K562 (cell line): ENCODE results near the gene ST6GALNAC2. TPM values are rescaled to one million over a fixed set of nuclear protein-coding genes. Genes with fewer than 3 reads are reported as not detected.

Source experiments
- ATAC-seq: fragments of 200-7000 bp; cut with Tn5 transposase; 3 replicates; pipeline ENCODE4 v1.9.1; 2020; ENCODE audit warnings: moderate library complexity
- BruUV-seq: library from RNA; stranded (reverse); fragments of 400-500 nt; replicated peaks from 2 replicates; lab custom pipeline; 2021; lab: Mats Ljungman, UMichigan
- CTCF ChIA-PET: fragments of 300-600 bp; formaldehyde crosslinking; extraction: SDS; loops from one replicate; lab custom pipeline; 2021; ENCODE audit warnings: low intra/inter-chr PET ratio; lab: Yijun Ruan, JAX
- POLR2A ChIA-PET: fragments of 300-600, 350-650 bp; sonication (Branson Sonifier 250); formaldehyde crosslinking; extraction: SDS; loops from one replicate; lab custom pipeline; 2021; ENCODE audit warnings: antibody characterized with exemption, inconsistent platforms; lab: Yijun Ruan, JAX
- DNase-seq, 4 experiments: peaks; one replicate each; pipeline versions ENCODE4 v3.0.0 to v3.0.0-alpha.2; 2011 to 2018; ENCODE audit warnings: low spot score in 3 of 4, mixed read lengths in 3 of 4; ENCODE audit errors: extremely low read depth in 1 of 4
- FAIRE-seq: peaks from 2 replicates; lab custom pipeline; 2011; peaks lifted over from hg19 to GRCh38; lab: Jason Lieb, UNC
- H2AFZ ChIP-seq: 2 replicates; pipeline ENCODE4 v1.6.0; 2011; ENCODE audit warnings: low read depth, low read length, control low read depth, inconsistent platforms
- H3K27ac ChIP-seq: fragments of 200-600 bp; 3 replicates; pipeline ENCODE4 v1.8.0; 2011; ENCODE audit warnings: low read depth, mild to moderate bottlenecking, control low read depth, inconsistent platforms, low read length, moderate library complexity, mixed read lengths; ENCODE audit errors: extremely low read depth
- H3K27me3 ChIP-seq, 2 experiments: fragments of 300-600 bp in 1 of 2; 2 replicates in 1 of 2; 3 replicates in 1 of 2; pipeline versions ENCODE4 v1.6.0 to v1.8.0; 2011; ENCODE audit warnings: inconsistent platforms in 2 of 2, low read length in 2 of 2, mild to moderate bottlenecking in 1 of 2, mixed read lengths in 1 of 2, moderate library complexity in 1 of 2; ENCODE audit not compliant: control insufficient read depth in 2 of 2, insufficient read depth in 2 of 2
- H3K36me3 ChIP-seq: fragments of 300-600 bp; 3 replicates; pipeline ENCODE4 v1.8.0; 2011; ENCODE audit warnings: mild to moderate bottlenecking, low read length, inconsistent platforms; ENCODE audit not compliant: control insufficient read depth, insufficient read depth
- H3K4me1 ChIP-seq, 2 experiments: fragments of 200-600 bp in 1 of 2; replicated peaks in 1 of 2; 2 replicates in 1 of 2; 3 replicates in 1 of 2; pipeline versions ENCODE4 v1.5.1 to v1.8.0; 2011; ENCODE audit warnings: inconsistent platforms in 2 of 2, low read length in 2 of 2, mild to moderate bottlenecking in 1 of 2, mixed read lengths in 1 of 2, moderate library complexity in 1 of 2; ENCODE audit not compliant: control insufficient read depth in 2 of 2, insufficient read depth in 2 of 2
- H3K4me2 ChIP-seq: 2 replicates; pipeline ENCODE4 v1.6.1; 2011; ENCODE audit warnings: low read length, control low read depth, inconsistent platforms, mixed read lengths; ENCODE audit not compliant: insufficient read depth
- H3K4me3 ChIP-seq: fragments of 200-600 bp; sonication (generic), shearing (Covaris generic); 2 replicates; pipeline ENCODE4 v1.5.1; 2016; ENCODE audit warnings: control low read depth, inconsistent platforms
- H3K79me2 ChIP-seq: fragments of 200-600 bp; 3 replicates; pipeline ENCODE4 v1.8.0; 2011; ENCODE audit warnings: low read length, inconsistent platforms; ENCODE audit not compliant: control insufficient read depth, insufficient read depth
- H3K9ac ChIP-seq, 2 experiments: 2 replicates each; pipeline versions ENCODE4 v1.6.0 to v1.6.1; 2011; ENCODE audit warnings: low read depth in 2 of 2, low read length in 2 of 2, control low read depth in 1 of 2, inconsistent platforms in 1 of 2, mild to moderate bottlenecking in 1 of 2, mixed read lengths in 1 of 2; ENCODE audit not compliant: insufficient read depth in 1 of 2
- H3K9me1 ChIP-seq: one replicate; pipeline ENCODE4 v1.6.0; 2011; ENCODE audit warnings: inconsistent platforms, mild to moderate bottlenecking, low read length, moderate library complexity; ENCODE audit not compliant: control insufficient read depth, insufficient read depth
- H3K9me3 ChIP-seq: replicated peaks from 2 replicates; pipeline ENCODE4 v1.5.1; 2011; ENCODE audit warnings: low read depth, low read length, inconsistent platforms; ENCODE audit not compliant: control insufficient read depth, insufficient read depth
- H4K20me1 ChIP-seq: replicated peaks from 2 replicates; pipeline ENCODE4 v1.6.1; 2011; ENCODE audit warnings: low read length, inconsistent platforms, mixed read lengths; ENCODE audit not compliant: control insufficient read depth, insufficient read depth
- CHD2 ChIP-seq: IDR thresholded peaks from 2 replicates; pipeline ENCODE4 v1.6.1; 2011; ENCODE audit warnings: low read depth, low read length
- FOXM1 ChIP-seq, 2 experiments: fragments of 450-650 bp in 1 of 2; sonication (generic) in 1 of 2; formaldehyde crosslinking in 1 of 2; IDR thresholded peaks; 2 replicates each; pipeline versions ENCODE4 v1.6.1 to v1.9.0; 2017 to 2022; ENCODE audit warnings: low read depth in 2 of 2, mild to moderate bottlenecking in 2 of 2, missing genetic modification reagents in 1 of 2, moderate library complexity in 1 of 2
- GATA2 ChIP-seq: sonication (generic); formaldehyde crosslinking; IDR thresholded peaks from 2 replicates; pipeline ENCODE4 v1.4.0; 2020; ENCODE audit warnings: mild to moderate bottlenecking, missing genetic modification reagents
- RBM14 ChIP-seq: fragments of 200-400 bp; formaldehyde crosslinking; IDR thresholded peaks from 2 replicates; pipeline ENCODE4 v1.6.1; 2018; ENCODE audit warnings: low read depth, mild to moderate bottlenecking, low read length, moderate library complexity, borderline replicate concordance; ENCODE audit not compliant: insufficient read depth
- RFX1 ChIP-seq: fragments of 450-650 bp; IDR thresholded peaks from 2 replicates; pipeline ENCODE4 v1.6.1; 2016; ENCODE audit warnings: mild to moderate bottlenecking, moderate library complexity
- SLC30A9 ChIP-seq: fragments of 250-450 bp; sonication (Bioruptor Pico); IDR thresholded peaks from 2 replicates; pipeline ENCODE4 v1.8.0; 2022; ENCODE audit warnings: mild to moderate bottlenecking, moderate library complexity
- SMAD3 ChIP-seq: fragments of 450-650 bp; formaldehyde crosslinking; conservative IDR thresholded peaks from 2 replicates; pipeline ENCODE4 v1.4.0; 2020; ENCODE audit warnings: mild to moderate bottlenecking
- SMARCC2 ChIP-seq: fragments of 450-650 bp; IDR thresholded peaks from 2 replicates; pipeline ENCODE4 v1.6.1; 2017; ENCODE audit warnings: antibody characterized with exemption, moderate library complexity, mild to moderate bottlenecking, low read depth
- TCF3 ChIP-seq: sonication (generic); formaldehyde crosslinking; IDR thresholded peaks from 2 replicates; pipeline ENCODE4 v1.4.0; 2020; ENCODE audit warnings: mild to moderate bottlenecking, missing genetic modification reagents
- XRCC5 ChIP-seq: fragments of 200-400 bp; formaldehyde crosslinking; IDR thresholded peaks from 2 replicates; pipeline ENCODE4 v1.6.1; 2017; ENCODE audit warnings: low read depth, mild to moderate bottlenecking, low read length
- ZC3H8 ChIP-seq: fragments of 450-650 bp; IDR thresholded peaks from 2 replicates; pipeline ENCODE4 v1.6.1; 2017
- ZKSCAN8 ChIP-seq: fragments of 200-800 bp; sonication (Bioruptor generic); IDR thresholded peaks from 2 replicates; pipeline ENCODE4 v1.6.1; 2016; ENCODE audit warnings: missing genetic modification characterization, missing compliant biosample characterization
- ZNF121 ChIP-seq: sonication (generic); formaldehyde crosslinking; conservative IDR thresholded peaks from 2 replicates; pipeline ENCODE4 v1.8.0; 2022; ENCODE audit warnings: missing genetic modification reagents
- ZNF316 ChIP-seq: fragments of 450-650 bp; IDR thresholded peaks from 2 replicates; pipeline ENCODE4 v1.6.1; 2016
- WGBS: fragments of 100-300 bp; shearing (Covaris generic); methylation state at CpG from one replicate; pipeline ENCODE4 v1.1.6; 2016; ENCODE audit warnings: low coverage, mixed read lengths; ENCODE audit not compliant: insufficient coverage; ENCODE audit errors: missing lambda C conversion rate; 5-methylcytosine and 5-hydroxymethylcytosine counted together
- in situ Hi-C: fragments of 300-500 bp; cut with MboI; formaldehyde crosslinking; loops from 4 replicates; pipeline ENCODE4 v1.15.0; 2018; ENCODE audit warnings: inconsistent platforms, mixed read lengths
- intact Hi-C: fragments of 100-400 bp; cut with micrococcal nuclease; formaldehyde crosslinking; loops from 2 replicates; pipeline ENCODE4 v1.14.2; 2022
- polyA plus RNA-seq, 8 experiments: library from polyadenylated mRNA; depleted of rRNA in 4 of 8; stranded (reverse) in 5 of 8; unstranded in 3 of 8; fragments of >200 nt; fragmentation: Nextera tagmentation in 2 of 8; fragmentation: Illumina TruSeq in 1 of 8; extraction: Ambion mirVana in 2 of 8; extraction: Trizol in 1 of 8; gene quantifications; 2 replicates each; pipeline versions ENCODE4 v1.2.1 to v1.2.3, GENCODE V29; 2011 to 2014; ENCODE audit warnings: inconsistent platforms in 1 of 8, missing spikeins in 1 of 8
- total RNA-seq, 7 experiments: library from RNA; depleted of rRNA in 6 of 7; stranded (reverse); fragments of >200 nt in 6 of 7; fragmentation: Illumina TruSeq in 2 of 7; extraction: Trizol in 2 of 7; gene quantifications; 2 replicates each; pipeline versions ENCODE4 v1.2.1 to v1.2.3, GENCODE V29; 2011 to 2021; ENCODE audit warnings: low replicate concordance in 1 of 7
- TF ChIP-seq, protein P1 (sequence below): fragments of 250-450 bp; sonication (Bioruptor Pico); IDR thresholded peaks from 2 replicates; pipeline ENCODE4 v1.6.1; 2021; ENCODE audit warnings: mild to moderate bottlenecking

ST6GALNAC2 gene
- total and polyA plus RNA-seq, 9 of the 15 experiments (the other 6 are each of a cell fraction or from before 2014, with no cell fraction given): 0.18 TPM; not detected in 8

DNA sequence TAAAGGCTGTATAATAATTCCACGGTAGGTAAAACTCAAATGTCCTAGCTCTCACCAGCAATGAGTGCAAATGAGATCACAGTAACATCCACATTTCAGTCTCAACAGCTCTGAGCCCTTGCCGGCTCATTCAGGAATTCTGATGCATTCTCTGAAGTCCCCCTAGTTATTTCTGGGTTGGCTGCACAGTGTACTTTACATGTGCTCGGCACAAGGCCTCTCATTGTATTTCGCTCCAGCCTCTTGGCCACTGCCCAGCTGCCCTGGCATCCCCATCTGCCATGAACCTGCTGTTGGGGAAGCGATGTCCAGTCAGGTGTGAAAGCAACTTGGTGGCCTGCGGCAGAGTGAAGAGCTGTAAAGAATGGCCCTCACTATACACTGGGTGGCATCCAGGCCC is 31.5 kb downstream of the ST6GALNAC2 start:
- BruUV-seq: no TSS peak
- Histone ChIP-seq H3K9me1 (no peaks in the 10 kb centered on the region), H4K20me1 (no peaks in the 10 kb centered on the region), H3K9me3 (no peaks in the 10 kb centered on the region), H3K4me3 (no peak overlapping the region), H3K4me1 (peaks cover 8 to 10% of the 10 kb centered on the region in 2 experiments), H2AFZ (no peak overlapping the region), H3K9ac (peak overlapping the region in 1 of 2 experiments; percentile 77; a peak in 1 of 4 replicates), H3K4me2 (no peak overlapping the region), H3K27ac (no peak overlapping the region), H3K79me2 (peaks cover 29% of the 10 kb centered on the region), H3K36me3 (peaks cover 11% of the 10 kb centered on the region), H3K27me3 (no peaks in the 10 kb centered on the region)
- intact Hi-C loops: no loop called here
- ChIA-PET CTCF (no interaction called here), POLR2A (interaction anchor here (0.6 kb wide), 1 partner anchor 18 kb away, joined by 3 read pairs; no protein-coding TSS in a partner anchor)
- 68% methylated on average over 6 of the region's 6 CpGs for WGBS
- TF ChIP-seq ZKSCAN8 (no peak), RBM14 (no peak), ZNF121 (CRISPR knock-in tag) (no peak), TCF3 (no peak), GATA2 (no peak), RFX1 (no peak), CHD2 (no peak), ZC3H8 (no peak), SMARCC2 (no peak), FOXM1 (IDR thresholded peaks at IDR 0.05; ENCODE audit: low read depth) (no peak), FOXM1 (CRISPR knock-in tag; IDR thresholded peaks at IDR 0.05; ENCODE audit: low read depth) (no peak), ZNF316 (no peak), XRCC5 (no peak), SLC30A9 (CRISPR knock-in tag) (no peak), SMAD3 (CRISPR knock-in tag) (no peak)
- TF ChIP-seq, protein P1, sequence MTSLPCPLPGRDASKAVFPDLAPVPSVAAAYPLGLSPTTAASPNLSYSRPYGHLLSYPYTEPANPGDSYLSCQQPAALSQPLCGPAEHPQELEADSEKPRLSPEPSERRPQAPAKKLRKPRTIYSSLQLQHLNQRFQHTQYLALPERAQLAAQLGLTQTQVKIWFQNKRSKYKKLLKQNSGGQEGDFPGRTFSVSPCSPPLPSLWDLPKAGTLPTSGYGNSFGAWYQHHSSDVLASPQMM: no peak
- DNase-seq (no peak), ATAC-seq (no peak), FAIRE-seq (no peak)
- in situ Hi-C loops: no loop called here
